ENCODE data around the gene MAP4.
A peak's percentile ranks its signal among the peaks of the same experiment; 100 is the strongest.
"Not testable (repeated sequence)": the region's sequence is repeated elsewhere in the genome, so short reads cannot be mapped to it uniquely, and the experiment has no call there.

MAP4 gene

DNA sequence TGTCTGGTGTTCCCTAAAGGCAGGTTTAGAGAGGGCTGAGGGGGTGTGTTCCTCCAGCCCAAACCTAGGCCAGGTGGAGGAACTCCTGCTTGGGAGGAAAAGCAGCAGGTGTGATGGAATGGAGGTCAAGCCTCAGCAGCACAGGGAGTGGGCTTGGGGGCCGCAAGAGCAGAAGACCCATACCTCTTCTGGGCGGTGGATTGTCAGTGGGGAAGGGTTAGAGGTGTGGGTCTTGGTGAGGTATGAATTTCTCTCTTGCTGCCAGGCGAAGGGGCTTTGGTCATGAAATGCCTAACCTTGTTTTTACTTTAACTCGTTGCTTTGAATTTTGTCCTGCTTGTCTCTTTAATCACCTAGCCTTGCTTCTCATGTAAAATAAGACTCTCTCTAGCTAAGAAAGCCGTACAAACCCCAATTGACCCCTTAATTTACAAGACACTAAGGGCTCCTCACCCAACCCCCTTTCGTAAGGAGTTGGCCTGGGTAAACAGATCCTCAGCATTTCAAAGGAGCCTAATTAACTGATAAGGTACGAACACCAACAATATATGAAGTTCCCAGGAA, 174.3 kb downstream of the MAP4 start:
- DNase-seq (ENCODE audit: low read depth), result no peak

GRCh38 chr3:47838503-47838902, 177.7 kb downstream of the MAP4 start:
- no peak for DNase-seq (ENCODE audit: low read depth)

GRCh38 chr3:47836986-47837385, 179.2 kb downstream of the MAP4 start:
- no peak for DNase-seq (ENCODE audit: low read depth)

- DNase-seq (ENCODE audit: low read depth), result not testable (repeated sequence)
These were observed 186.7 kb downstream of the MAP4 start for GRCh38 chr3:47829482-47829881.

GRCh38 chr3:47825590-47825989, 190.6 kb downstream of the MAP4 start:
- no peak for DNase-seq (ENCODE audit: low read depth)

DNA sequence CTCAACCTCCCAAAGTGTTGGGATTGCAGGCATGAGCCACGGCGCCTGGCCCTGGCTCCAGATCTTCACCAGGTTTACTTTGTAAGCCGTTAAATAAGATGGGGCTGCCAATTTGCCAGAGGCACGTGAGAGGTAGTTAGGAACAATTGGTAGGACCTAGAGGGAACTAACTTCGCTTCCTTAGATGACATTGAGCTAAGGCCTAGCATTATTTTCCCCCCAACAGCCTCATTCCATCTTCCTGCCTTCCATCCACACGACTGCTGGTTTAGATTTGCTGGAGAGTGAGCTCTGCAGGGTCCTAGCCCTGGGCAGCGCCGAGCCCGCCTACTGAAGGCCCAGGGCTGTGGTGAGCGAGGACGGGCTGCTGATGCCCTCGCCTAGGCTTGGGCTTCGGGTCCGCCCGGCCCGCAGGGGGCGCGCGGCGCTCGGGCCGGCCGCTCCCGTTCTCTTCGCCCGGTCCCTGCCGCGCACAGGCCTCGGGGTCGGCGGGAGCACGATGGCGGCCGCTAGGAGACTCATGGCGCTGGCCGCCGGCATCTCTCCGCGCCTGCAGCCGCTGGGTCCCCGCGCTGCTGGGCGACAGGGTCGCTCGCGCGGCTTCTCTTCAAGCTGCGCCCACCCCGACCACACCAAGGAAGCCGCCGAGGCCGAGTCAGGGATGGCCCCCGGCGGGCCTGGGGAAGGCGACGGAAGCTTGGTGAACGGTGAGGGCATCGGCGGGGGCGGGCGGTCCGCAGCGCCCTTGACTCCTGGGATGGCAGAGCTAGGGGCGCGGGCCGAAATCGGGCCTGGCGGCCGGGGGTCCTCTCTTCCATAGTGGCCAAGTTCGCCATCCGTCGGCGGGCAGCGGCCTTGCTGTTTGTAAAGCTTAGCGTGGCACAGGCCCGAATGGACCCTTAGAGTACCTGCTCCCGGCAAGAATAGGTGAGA, 191.4 kb downstream of the MAP4 start:
- peak; percentile 64 for DNase-seq (ENCODE audit: low read depth)

DNA sequence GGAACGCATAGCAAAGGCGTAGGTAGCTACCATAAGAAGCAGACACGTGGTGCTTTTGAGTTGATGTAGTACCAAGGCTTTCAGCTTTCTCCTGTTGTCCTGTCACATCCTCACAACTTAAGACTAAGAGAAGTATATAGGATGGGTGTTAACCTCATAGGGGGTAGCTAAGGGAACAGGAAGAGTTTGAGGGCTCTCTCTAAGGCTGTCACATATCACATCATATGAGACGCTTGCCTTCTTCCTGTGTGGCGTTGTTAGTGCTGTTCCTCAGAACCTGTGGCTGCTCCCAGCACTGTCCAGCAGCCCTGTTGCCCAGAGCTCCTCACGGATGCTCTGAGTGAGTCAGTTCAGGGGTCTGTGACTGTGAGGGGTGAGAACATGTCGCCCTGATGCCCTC, 198.6 kb downstream of the MAP4 start:
- no peak for DNase-seq (ENCODE audit: low read depth)

DNA sequence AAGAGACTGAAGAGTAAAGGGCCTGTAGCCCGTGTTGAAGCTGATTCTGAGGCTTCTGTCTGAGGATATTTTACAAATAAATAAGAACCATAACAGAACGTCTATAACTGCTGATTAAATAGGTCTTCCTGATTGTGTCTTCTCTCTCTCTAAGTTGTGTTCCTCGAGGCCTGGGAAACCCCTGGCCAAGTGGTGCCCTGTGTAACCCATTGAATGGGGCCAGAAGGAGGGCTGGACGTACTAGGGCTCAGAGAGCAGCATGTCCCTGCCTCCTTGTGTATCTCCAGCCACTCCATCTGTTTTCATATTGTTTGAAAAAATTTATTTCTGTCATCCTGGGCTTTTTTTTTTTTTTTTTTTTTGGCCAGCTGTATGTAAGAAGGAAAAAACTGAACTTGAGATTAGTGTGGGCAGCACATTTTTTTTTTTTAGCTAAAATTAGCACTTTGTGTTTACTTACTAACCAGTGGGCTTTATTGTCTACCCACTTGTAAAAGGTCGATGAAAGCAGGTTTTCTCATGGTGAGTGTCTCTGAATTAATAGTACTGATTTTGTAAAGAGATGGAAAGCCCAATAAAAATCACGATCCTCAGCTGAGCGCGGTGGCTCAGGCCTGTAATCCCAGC, 202.6 kb downstream of the MAP4 start:
- DNase-seq (ENCODE audit: low read depth), result no peak

DNA sequence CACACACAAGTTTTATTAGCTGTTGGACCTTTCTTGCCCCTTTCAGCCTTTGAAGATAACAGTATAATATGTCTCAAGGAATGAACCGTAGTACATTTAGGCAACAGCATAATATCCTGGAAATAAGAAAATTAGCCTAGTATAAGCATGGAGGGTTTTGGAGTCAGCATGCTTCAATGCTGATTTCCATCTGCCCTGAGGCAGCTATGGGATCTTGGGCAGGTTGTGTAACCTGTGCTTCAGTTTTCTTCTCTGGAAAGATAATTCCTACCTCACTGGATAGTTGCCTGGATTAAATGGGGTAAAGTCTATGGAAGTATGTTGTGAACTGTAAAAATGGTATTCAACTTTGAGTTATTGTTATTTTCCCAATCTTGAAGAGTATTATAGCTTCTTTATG, 211.6 kb downstream of the MAP4 start:
- no peak for DNase-seq (ENCODE audit: low read depth)

DNA sequence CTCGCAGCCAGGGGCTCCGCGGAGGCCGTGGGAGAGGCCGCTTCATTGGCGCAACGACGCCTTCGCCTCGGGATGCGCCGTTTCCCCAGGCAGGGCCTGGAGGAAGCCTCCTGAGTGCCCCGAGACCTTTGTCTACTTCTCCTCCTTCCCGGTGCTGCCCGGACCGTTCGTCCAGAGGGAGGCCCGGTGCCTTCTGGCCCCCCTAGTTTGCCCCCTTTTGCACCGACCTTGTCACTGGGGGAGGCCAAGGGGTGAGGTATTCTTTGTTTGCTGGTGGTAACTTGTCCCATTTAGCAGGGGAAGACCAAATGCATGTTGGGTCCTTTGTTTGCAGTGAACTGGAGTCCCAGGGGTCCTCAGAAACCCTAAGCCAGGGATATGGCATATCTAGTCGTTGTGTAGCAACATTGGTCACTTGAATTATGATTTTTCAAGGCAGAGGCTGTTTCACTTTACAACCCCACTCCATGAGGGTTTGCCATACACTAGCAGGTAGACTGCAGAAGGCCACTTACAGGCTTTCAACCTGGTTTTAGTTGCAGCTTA, 212.7 kb downstream of the MAP4 start:
- peak; percentile 23 for DNase-seq (ENCODE audit: low read depth)

DNA sequence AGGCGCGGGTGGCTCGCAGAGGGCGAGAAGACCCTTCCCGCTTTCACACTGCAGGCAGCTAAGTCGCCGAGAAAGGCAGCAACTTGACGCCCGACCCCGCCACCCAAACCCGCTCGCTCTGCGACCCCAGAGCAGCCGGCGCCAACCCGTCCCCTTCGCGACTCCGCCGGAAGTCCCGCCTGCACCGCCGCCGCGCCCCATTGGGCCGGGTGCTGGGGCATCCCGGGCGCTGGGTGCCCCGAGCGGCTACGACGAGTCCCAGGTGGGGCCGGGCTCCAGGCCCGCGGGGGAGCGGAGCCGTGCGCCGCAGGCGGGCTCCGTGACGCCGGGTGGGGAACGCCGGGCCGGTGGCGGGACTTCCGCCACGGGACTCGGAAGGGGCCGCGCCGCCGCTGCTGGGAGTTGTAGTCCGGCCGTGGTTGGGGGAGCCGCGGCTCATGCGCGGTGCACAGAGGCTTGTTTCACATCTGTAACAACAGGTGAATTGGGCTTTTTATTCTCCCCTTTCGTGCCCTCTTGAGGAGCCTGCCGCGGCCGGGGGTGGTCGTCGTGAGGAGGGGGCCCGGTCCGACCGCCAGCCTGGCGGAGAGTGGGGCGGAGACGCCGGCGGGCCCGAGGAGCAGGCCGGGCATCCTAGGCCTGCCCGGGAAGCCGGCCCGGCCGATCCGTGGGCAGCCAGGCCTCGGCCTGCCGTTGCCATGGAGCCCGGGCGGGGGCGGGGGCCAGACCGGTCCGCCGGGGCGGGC, 213.3 kb downstream of the MAP4 start, which contains the start of gene DHX30:
Gene DHX30 (plus strand): TSS at position 405 of the 746 bp plus-strand sequence. CDS start 7,546 bp downstream, outside the sequence.
- DNase-seq (ENCODE audit: low read depth), result peak; percentile 72
